Heart left ventricle (tissue), 13 donors: ENCODE results near the gene TRAPPC14.

Experiments used
- CTCF ChIP-seq, 12 donors: fragments of 200-600 bp; sonication (generic) in 4 of 12; IDR thresholded peaks; one replicate each; pipeline versions ENCODE4 v1.5.0 to v1.8.0; 2018 to 2022; ENCODE audit warnings: antibody characterized with exemption in 12 of 12, mild to moderate bottlenecking in 5 of 12
- POLR2A ChIP-seq, 2 donors: fragments of 450-650 bp; IDR thresholded peaks; one replicate each; pipeline ENCODE4 v1.6.1; 2017; ENCODE audit warnings: antibody characterized with exemption in 2 of 2, mild to moderate bottlenecking in 2 of 2, moderate library complexity in 2 of 2
- donor health status: ischemic (EF 13 %, LVEDD 7.1; RV severe dilation, severe dysfunction).
- donor health status: DM: no; HTN: yes; CAD: no.
- donor health status: DM: no; HTN: no; CAD: no.
- donor health status: ischemic (EF 25% LVEDD 6.9; RV normal size, moderate dysfunction).
- donor health status: ischemic (EF 25% LVEDD 5.7; RV mildly dilated, moderate dysfunction).
- donor health status: ischemic (EF 35%, LVEDD 5.7; RV mildly dilated, moderate dysfunction).
- donor health status: nonischemic (EF 11% LVEDD 7.7; RV severe dilation, severe dysfunction).
- donor health status: DM: yes; HTN: yes; CAD: no.
- donor health status: PGD.
- donor health status: ischemic (EF 29% LVEDD 5.4; RV normal size, mild dysfunction).
- donor health status: nonischemic (EF 23%, LVEDD 6.1; RV moderate dilation, normal function).

DNA sequence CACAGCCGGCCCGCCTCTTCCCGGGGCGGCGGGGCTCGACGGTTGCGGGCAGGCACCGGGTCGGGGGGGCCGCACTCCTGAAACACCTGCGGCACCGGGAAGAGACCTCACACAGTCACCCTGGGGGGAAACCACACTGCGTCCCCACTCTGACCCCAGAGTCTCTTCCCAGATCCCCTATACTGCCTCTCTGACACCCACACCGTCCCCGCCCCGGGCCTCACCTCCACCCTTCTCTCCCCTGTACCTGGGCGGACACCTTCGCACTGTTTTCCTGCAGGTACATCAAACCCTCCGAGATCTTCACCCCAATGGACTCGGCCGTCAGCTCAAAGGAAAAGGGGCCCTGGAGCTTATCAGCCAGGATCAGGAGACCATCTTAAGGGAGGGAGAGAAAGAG, 13.3 kb upstream of the TRAPPC14 start:
- no peak for TF ChIP-seq CTCF (IDR thresholded peaks at IDR 0.05)
- no peak for TF ChIP-seq POLR2A (IDR thresholded peaks at IDR 0.05)
